Measurements from ENCODE around the gene JPT1. TPM values are rescaled to one million over a fixed set of nuclear protein-coding genes. Genes with fewer than 3 reads are reported as not detected.

Gene JPT1
- total and polyA plus RNA-seq, 5 donors from 2014 or later: 70.9 to 231 (median 162) TPM

GRCh38 chr17:75153780-75154194 is 525 bp downstream of the JPT1 start:
- peaks cover 31% of the 10 kb centered on the region for H3K4me1 ChIP-seq (ENCODE audit: control insufficient read depth, insufficient read depth, low read length, poor library complexity, severe bottlenecking)
- H3K4me3 Mint-ChIP-seq: peak overlapping the region; percentile 87 to 94 (median 92)
- H3K27me3 Mint-ChIP-seq: peaks cover 4% of the 10 kb centered on the region
- peak overlapping the region; percentile 94 for H3K4me3 ChIP-seq (ENCODE audit: low read depth, low read length)
- H3K9me3 ChIP-seq (ENCODE audit: control insufficient read depth in 2 of 2, low read length in 2 of 2): no peaks in the 10 kb centered on the region
- H3K9me3 Mint-ChIP-seq: no peaks in the 10 kb centered on the region
- peaks cover 17 to 42% (median 27%) of the 10 kb centered on the region in 4 donors for H3K4me1 Mint-ChIP-seq
- H3K36me3 ChIP-seq (ENCODE audit: control insufficient read depth, insufficient read depth, low read length): no peaks in the 10 kb centered on the region
- no peaks in the 10 kb centered on the region for H3K27me3 ChIP-seq (ENCODE audit: control insufficient read depth, insufficient read depth, low read length)
- ATAC-seq (ENCODE audit: low read depth in 2 of 2) (peak in 1 of 2 donors; percentile 19), DNase-seq (peak in 1 of 3 donors; percentile 24)
- no peak overlapping the region for H3K27ac ChIP-seq (ENCODE audit: insufficient read depth, low read length, poor library complexity, severe bottlenecking)
- H3K36me3 Mint-ChIP-seq: peaks cover under 1% of the 10 kb centered on the region
- peak overlapping the region in 2 of 3 donors; percentile 89 to 91 for H3K27ac Mint-ChIP-seq

DNA sequence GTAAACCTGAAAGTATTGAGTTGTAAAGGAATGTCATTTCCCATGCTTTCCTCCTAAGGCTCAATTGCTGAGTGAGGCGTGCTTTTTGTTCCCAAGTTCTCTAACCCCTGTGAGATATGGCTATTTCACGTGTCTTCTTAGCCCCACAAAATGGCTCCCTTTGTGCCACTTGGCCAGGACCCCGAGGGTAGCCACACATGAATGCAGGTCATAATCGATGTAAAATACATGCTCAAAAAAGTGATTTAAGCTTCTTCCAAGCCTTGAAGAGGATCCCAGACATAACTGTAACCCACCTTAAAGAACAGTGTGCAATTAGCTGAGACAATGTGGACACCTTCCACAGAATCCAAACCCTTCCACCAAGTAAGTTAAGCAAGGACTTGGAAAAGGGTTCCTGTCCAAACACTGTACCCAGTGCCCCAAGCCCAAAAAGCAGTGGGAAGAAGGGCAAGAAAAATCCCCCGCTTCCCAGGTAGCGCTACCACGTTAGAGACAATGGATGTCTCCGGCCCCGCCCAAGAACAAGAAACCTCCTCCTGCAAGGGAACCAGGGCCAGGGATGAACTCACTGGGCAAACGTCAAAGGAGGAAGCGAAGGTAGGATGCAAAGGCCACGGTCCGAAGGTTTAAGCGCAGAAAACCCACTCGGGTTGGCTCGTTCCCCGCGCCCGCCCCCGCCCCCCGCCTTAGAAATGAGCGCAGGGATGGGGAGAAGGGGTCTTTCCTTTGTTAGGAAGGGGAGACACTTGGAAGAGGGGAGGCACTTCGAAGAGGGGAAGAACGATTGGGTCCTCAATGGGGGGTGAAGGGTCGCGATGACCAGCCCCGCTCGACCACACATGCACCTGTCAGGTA is 1.2 kb downstream of the JPT1 start:
- peaks cover 3% of the 10 kb centered on the region for H3K36me3 ChIP-seq (ENCODE audit: control insufficient read depth, insufficient read depth, low read length)
- Mint-ChIP-seq H3K4me1 (peaks cover 17 to 48% (median 32%) of the 10 kb centered on the region in 4 donors), H3K9me3 (no peaks in the 10 kb centered on the region), H3K27me3 (peaks cover 4% of the 10 kb centered on the region), H3K27ac (peak overlapping the region; percentile 89 to 91 (median 90)), H3K4me3 (peak overlapping the region; percentile 87 to 94 (median 92)), H3K36me3 (peaks cover 7% of the 10 kb centered on the region)
- no peaks in the 10 kb centered on the region for H3K27me3 ChIP-seq (ENCODE audit: control insufficient read depth, insufficient read depth, low read length)
- peak overlapping the region; percentile 94 for H3K4me3 ChIP-seq (ENCODE audit: low read depth, low read length)
- DNase-seq: peak in 1 of 3 donors; percentile 23
- H3K9me3 ChIP-seq (ENCODE audit: control insufficient read depth in 2 of 2, low read length in 2 of 2): no peaks in the 10 kb centered on the region
- H3K27ac ChIP-seq (ENCODE audit: insufficient read depth, low read length, poor library complexity, severe bottlenecking): no peak overlapping the region
- ATAC-seq (ENCODE audit: low read depth in 2 of 2): no peak
- H3K4me1 ChIP-seq (ENCODE audit: control insufficient read depth, insufficient read depth, low read length, poor library complexity, severe bottlenecking): peaks cover 31% of the 10 kb centered on the region

- Histone ChIP-seq H3K4me3 (ENCODE audit: low read depth, low read length) (peak overlapping the region; percentile 94), H3K4me1 (ENCODE audit: control insufficient read depth, insufficient read depth, low read length, poor library complexity, severe bottlenecking) (peaks cover 31% of the 10 kb centered on the region), H3K27me3 (ENCODE audit: control insufficient read depth, insufficient read depth, low read length) (no peaks in the 10 kb centered on the region), H3K36me3 (ENCODE audit: control insufficient read depth, insufficient read depth, low read length) (peaks cover 8% of the 10 kb centered on the region), H3K9me3 (ENCODE audit: control insufficient read depth in 2 of 2, low read length in 2 of 2) (no peaks in the 10 kb centered on the region), H3K27ac (ENCODE audit: insufficient read depth, low read length, poor library complexity, severe bottlenecking) (no peak overlapping the region)
- ATAC-seq (ENCODE audit: low read depth in 2 of 2) (no peak), DNase-seq (no peak)
- H3K4me3 Mint-ChIP-seq: peak overlapping the region; percentile 87 to 94 (median 92)
- peaks cover 17 to 49% (median 36%) of the 10 kb centered on the region in 4 donors for H3K4me1 Mint-ChIP-seq
- H3K27me3 Mint-ChIP-seq: peaks cover 4% of the 10 kb centered on the region
- peaks cover 12% of the 10 kb centered on the region for H3K36me3 Mint-ChIP-seq
- peak overlapping the region; percentile 11 to 89 (median 70) for H3K27ac Mint-ChIP-seq
- no peaks in the 10 kb centered on the region for H3K9me3 Mint-ChIP-seq
Observed at GRCh38 chr17:75152523-75152921, 1.8 kb downstream of the JPT1 start.

DNA sequence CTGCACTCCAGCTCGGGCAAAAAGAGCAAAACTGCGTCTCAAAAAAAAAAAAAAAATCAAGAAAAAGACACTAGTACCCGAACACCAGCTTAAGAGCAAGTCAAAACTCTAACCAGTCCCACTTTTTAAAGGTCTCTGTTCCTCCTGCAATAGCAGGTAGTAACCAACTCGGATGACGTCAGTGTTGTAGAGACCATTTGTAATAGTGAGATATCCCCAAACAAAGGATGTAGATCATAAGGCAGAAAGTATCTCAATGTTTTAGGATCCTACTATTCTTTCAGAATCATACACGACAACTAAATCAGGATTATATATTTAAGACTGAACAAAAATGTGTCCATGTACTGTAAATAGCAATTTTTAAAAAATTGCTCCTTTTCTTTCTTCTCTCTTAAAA is 2.4 kb downstream of the JPT1 start:
- Histone ChIP-seq H3K27me3 (ENCODE audit: control insufficient read depth, insufficient read depth, low read length) (no peaks in the 10 kb centered on the region), H3K4me1 (ENCODE audit: control insufficient read depth, insufficient read depth, low read length, poor library complexity, severe bottlenecking) (peaks cover 31% of the 10 kb centered on the region), H3K4me3 (ENCODE audit: low read depth, low read length) (peak overlapping the region; percentile 94), H3K27ac (ENCODE audit: insufficient read depth, low read length, poor library complexity, severe bottlenecking) (no peak overlapping the region), H3K9me3 (ENCODE audit: control insufficient read depth in 2 of 2, low read length in 2 of 2) (no peaks in the 10 kb centered on the region), H3K36me3 (ENCODE audit: control insufficient read depth, insufficient read depth, low read length) (peaks cover 14% of the 10 kb centered on the region)
- Mint-ChIP-seq H3K4me3 (peak overlapping the region; percentile 87 to 94 (median 92)), H3K36me3 (peaks cover 18% of the 10 kb centered on the region), H3K27me3 (peaks cover 4% of the 10 kb centered on the region), H3K4me1 (peaks cover 17 to 51% (median 36%) of the 10 kb centered on the region in 4 donors), H3K9me3 (no peaks in the 10 kb centered on the region), H3K27ac (peak overlapping the region in 2 of 3 donors; percentile 70 to 89)
- ATAC-seq (ENCODE audit: low read depth in 2 of 2) (no peak), DNase-seq (no peak)

- H3K27me3 ChIP-seq (ENCODE audit: control insufficient read depth, insufficient read depth, low read length): no peaks in the 10 kb centered on the region
- H3K9me3 Mint-ChIP-seq: no peaks in the 10 kb centered on the region
- no peak overlapping the region for H3K27ac ChIP-seq (ENCODE audit: insufficient read depth, low read length, poor library complexity, severe bottlenecking)
- no peak overlapping the region for H3K4me3 ChIP-seq (ENCODE audit: low read depth, low read length)
- DNase-seq (no peak), ATAC-seq (ENCODE audit: low read depth in 2 of 2) (no peak)
- peak overlapping the region; percentile 29 to 51 (median 38) for H3K27ac Mint-ChIP-seq
- H3K4me3 Mint-ChIP-seq: peak overlapping the region in 1 of 4 donors; percentile 66
- peaks cover 19% of the 10 kb centered on the region for H3K36me3 Mint-ChIP-seq
- H3K4me1 ChIP-seq (ENCODE audit: control insufficient read depth, insufficient read depth, low read length, poor library complexity, severe bottlenecking): peaks cover 12% of the 10 kb centered on the region
- H3K27me3 Mint-ChIP-seq: no peaks in the 10 kb centered on the region
- peaks cover 46% of the 10 kb centered on the region for H3K36me3 ChIP-seq (ENCODE audit: control insufficient read depth, insufficient read depth, low read length)
- no peaks in the 10 kb centered on the region for H3K9me3 ChIP-seq (ENCODE audit: control insufficient read depth in 2 of 2, low read length in 2 of 2)
- peaks cover 17 to 41% (median 24%) of the 10 kb centered on the region in 4 donors for H3K4me1 Mint-ChIP-seq
Observed at GRCh38 chr17:75147878-75148546, 6.3 kb downstream of the JPT1 start.

DNA sequence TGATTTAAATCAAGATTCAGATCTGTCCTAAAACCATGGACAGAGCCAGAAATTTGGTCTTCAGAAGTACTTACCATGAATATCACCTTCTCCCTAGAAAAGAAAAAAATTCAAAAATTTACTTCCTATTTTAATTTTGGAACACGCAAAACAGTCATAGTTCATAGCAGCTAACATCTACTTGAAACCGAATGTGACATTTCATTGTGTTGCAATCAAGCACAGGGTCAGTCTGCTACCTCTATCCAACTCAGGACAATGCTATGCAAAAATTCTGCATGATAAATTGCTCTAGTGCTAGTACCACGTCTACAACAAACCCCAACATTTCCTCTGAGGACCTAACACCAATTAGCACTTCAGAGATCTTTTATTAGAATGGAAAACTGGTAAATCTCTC is 7.7 kb downstream of the JPT1 start:
- H3K27ac ChIP-seq (ENCODE audit: insufficient read depth, low read length, poor library complexity, severe bottlenecking): no peak overlapping the region
- ATAC-seq (ENCODE audit: low read depth in 2 of 2) (no peak), DNase-seq (no peak)
- H3K4me1 ChIP-seq (ENCODE audit: control insufficient read depth, insufficient read depth, low read length, poor library complexity, severe bottlenecking): peaks cover 2% of the 10 kb centered on the region
- no peaks in the 10 kb centered on the region for H3K9me3 Mint-ChIP-seq
- no peak overlapping the region for H3K4me3 Mint-ChIP-seq
- peaks cover 49% of the 10 kb centered on the region for H3K36me3 ChIP-seq (ENCODE audit: control insufficient read depth, insufficient read depth, low read length)
- H3K9me3 ChIP-seq (ENCODE audit: control insufficient read depth in 2 of 2, low read length in 2 of 2): no peaks in the 10 kb centered on the region
- H3K4me1 Mint-ChIP-seq: peaks cover 5 to 27% (median 14%) of the 10 kb centered on the region in 4 donors
- H3K4me3 ChIP-seq (ENCODE audit: low read depth, low read length): no peak overlapping the region
- H3K36me3 Mint-ChIP-seq: peaks cover 19% of the 10 kb centered on the region
- H3K27me3 ChIP-seq (ENCODE audit: control insufficient read depth, insufficient read depth, low read length): no peaks in the 10 kb centered on the region
- peak overlapping the region in 2 of 3 donors; percentile 29 to 32 for H3K27ac Mint-ChIP-seq
- no peaks in the 10 kb centered on the region for H3K27me3 Mint-ChIP-seq

DNA sequence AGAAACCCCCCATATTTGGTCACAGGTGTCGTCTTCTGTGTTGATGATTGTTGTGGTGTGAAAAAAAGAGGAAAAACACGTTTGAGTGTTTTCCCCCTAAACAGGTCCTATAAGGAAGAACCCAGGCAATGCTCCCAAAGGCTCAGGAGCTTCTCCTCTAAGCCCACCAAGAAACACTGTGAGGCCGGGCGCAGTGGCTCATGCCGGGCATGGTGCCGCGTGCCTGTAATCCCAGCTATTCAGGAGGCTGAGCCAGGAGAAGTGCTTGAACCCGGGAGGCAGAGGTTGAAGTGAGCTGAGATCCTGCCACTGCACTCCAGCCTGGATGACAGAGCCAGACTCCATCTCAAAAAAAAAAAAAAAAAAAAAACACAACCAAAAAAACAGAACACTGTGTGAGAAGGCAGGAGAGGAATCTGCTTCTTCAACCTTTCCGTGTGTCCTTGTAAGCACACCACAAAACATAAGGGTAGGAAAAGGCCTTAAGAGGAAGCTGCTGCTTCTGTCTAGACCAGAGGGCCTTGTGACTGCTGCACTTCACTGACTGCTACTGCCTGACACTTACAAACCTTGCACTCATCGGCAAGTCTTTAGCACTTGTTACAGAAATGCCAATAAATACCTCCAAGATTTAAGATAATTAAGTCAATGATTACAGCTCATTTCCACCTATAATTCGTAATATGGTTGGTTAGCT is 9.3 kb downstream of the JPT1 start:
- no peak overlapping the region for H3K27ac ChIP-seq (ENCODE audit: insufficient read depth, low read length, poor library complexity, severe bottlenecking)
- no peak for DNase-seq
- Mint-ChIP-seq H3K4me1 (peaks cover 9 to 38% (median 24%) of the 10 kb centered on the region in 4 donors), H3K9me3 (no peaks in the 10 kb centered on the region), H3K4me3 (no peak overlapping the region), H3K27ac (no peak overlapping the region), H3K27me3 (no peaks in the 10 kb centered on the region), H3K36me3 (peaks cover 19% of the 10 kb centered on the region)
- ATAC-seq (ENCODE audit: low read depth in 2 of 2): no peak
- no peaks in the 10 kb centered on the region for H3K9me3 ChIP-seq (ENCODE audit: control insufficient read depth in 2 of 2, low read length in 2 of 2)
- H3K36me3 ChIP-seq (ENCODE audit: control insufficient read depth, insufficient read depth, low read length): peaks cover 49% of the 10 kb centered on the region
- no peak overlapping the region for H3K4me3 ChIP-seq (ENCODE audit: low read depth, low read length)
- H3K27me3 ChIP-seq (ENCODE audit: control insufficient read depth, insufficient read depth, low read length): no peaks in the 10 kb centered on the region
- peaks cover 12% of the 10 kb centered on the region for H3K4me1 ChIP-seq (ENCODE audit: control insufficient read depth, insufficient read depth, low read length, poor library complexity, severe bottlenecking)

All from CD4-positive, CD25-positive, alpha-beta regulatory T cell (primary cell).